Measurements from ENCODE around the gene TMEM140. TPM values are rescaled to one million over a fixed set of nuclear protein-coding genes. Genes with fewer than 3 reads are reported as not detected.
A peak's percentile ranks its signal among the peaks of the same experiment; 100 is the strongest.
"Not testable (repeated sequence)": the region's sequence is repeated elsewhere in the genome, so short reads cannot be mapped to it uniquely, and the experiment has no call there.

Gene TMEM140
- total and polyA plus RNA-seq, 2 donors from 2014 or later = 28.2 to 31.3 TPM

DNA sequence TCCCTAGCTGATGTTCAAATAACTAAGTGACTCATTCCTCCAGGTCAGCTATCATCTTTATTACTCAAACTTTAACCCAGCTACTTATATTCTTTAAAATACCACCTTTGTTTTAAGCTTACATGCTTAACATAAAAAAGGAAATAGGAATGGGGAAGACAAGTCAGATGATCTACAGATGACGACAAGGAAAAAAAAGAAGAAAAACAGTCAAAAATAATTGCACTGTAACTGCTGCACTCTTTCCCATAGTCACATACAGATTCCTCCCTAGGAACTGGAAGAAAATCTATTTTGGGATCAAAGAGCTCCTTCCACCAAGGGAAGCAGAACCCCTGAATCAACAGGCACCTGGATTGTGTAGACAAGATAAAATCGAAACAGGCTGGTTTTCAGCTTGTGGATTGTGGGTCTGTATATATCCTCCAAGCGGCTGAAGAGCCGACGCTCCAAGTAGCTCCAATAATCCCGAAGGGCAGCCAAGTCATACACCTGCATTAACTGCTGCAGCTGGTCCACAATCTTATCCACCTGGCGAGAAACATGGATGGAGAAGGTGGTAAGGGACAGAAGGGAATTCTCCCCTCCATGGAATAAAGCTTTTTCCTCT is 61.5 kb downstream of the TMEM140 start:
- intact Hi-C loops (cut with DNase I) = no loop called here
- H3K4me1 ChIP-seq (ENCODE audit: control insufficient read depth in 2 of 3, insufficient read depth in 2 of 3, low read depth in 1 of 3, low read length in 3 of 3) = peaks cover 0 to 29% (median 15%) of the 10 kb centered on the region in 3 donors
- no peaks in the 10 kb centered on the region for H3K27me3 ChIP-seq (ENCODE audit: control insufficient read depth, insufficient read depth, low read length)
- peaks cover 0 to 3% (median 2%) of the 10 kb centered on the region in 3 donors for H3K36me3 ChIP-seq (ENCODE audit: control insufficient read depth in 2 of 3, insufficient read depth in 3 of 3, low read length in 3 of 3)
- DNase-seq (peak in 1 of 5 donors; percentile 27), FAIRE-seq (no peak)
- peak overlapping the region; percentile 13 to 96 (median 74) for H3K4me3 ChIP-seq (ENCODE audit: low read length in 3 of 3)
- peak overlapping the region in 2 of 3 donors; percentile 70 to 99 for H3K9ac ChIP-seq (ENCODE audit: low read length in 3 of 3)
- peak overlapping the region; percentile 82 to 98 for H3K27ac ChIP-seq (ENCODE audit: low read depth in 2 of 2, low read length in 2 of 2)
- H3K9me3 ChIP-seq (ENCODE audit: control insufficient read depth in 2 of 3, insufficient read depth in 1 of 3, low read length in 3 of 3) = no peaks in the 10 kb centered on the region
- TF ChIP-seq, protein P1, sequence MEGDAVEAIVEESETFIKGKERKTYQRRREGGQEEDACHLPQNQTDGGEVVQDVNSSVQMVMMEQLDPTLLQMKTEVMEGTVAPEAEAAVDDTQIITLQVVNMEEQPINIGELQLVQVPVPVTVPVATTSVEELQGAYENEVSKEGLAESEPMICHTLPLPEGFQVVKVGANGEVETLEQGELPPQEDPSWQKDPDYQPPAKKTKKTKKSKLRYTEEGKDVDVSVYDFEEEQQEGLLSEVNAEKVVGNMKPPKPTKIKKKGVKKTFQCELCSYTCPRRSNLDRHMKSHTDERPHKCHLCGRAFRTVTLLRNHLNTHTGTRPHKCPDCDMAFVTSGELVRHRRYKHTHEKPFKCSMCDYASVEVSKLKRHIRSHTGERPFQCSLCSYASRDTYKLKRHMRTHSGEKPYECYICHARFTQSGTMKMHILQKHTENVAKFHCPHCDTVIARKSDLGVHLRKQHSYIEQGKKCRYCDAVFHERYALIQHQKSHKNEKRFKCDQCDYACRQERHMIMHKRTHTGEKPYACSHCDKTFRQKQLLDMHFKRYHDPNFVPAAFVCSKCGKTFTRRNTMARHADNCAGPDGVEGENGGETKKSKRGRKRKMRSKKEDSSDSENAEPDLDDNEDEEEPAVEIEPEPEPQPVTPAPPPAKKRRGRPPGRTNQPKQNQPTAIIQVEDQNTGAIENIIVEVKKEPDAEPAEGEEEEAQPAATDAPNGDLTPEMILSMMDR (IDR thresholded peaks at IDR 0.05; ENCODE audit: borderline replicate concordance, extremely low read depth, insufficient read depth) = no peak

DNA sequence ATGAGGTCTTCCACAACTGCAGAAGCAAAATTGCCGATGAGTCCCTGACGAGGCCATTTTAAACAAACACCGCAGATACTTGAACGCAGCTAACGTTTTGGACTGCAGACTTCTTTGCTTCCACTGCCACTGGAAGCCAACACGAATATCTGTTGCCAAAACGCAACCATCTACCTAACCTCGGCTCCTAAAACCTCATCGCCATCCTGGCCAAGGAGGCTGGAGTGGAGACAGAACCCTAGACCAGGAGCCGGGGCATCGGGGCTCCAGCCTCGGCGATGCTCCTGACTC is 63.0 kb downstream of the TMEM140 start:
- peak in 1 of 5 donors; percentile 66 for DNase-seq
- H3K9ac ChIP-seq (ENCODE audit: low read length in 3 of 3) = peak overlapping the region; percentile 63 to 99 (median 99)
- H3K36me3 ChIP-seq (ENCODE audit: control insufficient read depth in 2 of 3, insufficient read depth in 3 of 3, low read length in 3 of 3) = peaks cover 0 to 2% (median 0%) of the 10 kb centered on the region in 3 donors
- FAIRE-seq = no peak
- H3K4me3 ChIP-seq (ENCODE audit: low read length in 3 of 3) = peak overlapping the region; percentile 86 to 96 (median 91)
- H3K9me3 ChIP-seq (ENCODE audit: control insufficient read depth in 2 of 3, insufficient read depth in 1 of 3, low read length in 3 of 3) = no peaks in the 10 kb centered on the region
- intact Hi-C loops (cut with DNase I) = no loop called here
- peaks cover 0 to 23% (median 15%) of the 10 kb centered on the region in 3 donors for H3K4me1 ChIP-seq (ENCODE audit: control insufficient read depth in 2 of 3, insufficient read depth in 2 of 3, low read depth in 1 of 3, low read length in 3 of 3)
- no peaks in the 10 kb centered on the region for H3K27me3 ChIP-seq (ENCODE audit: control insufficient read depth, insufficient read depth, low read length)
- TF ChIP-seq, protein P1 (IDR thresholded peaks at IDR 0.05; ENCODE audit: borderline replicate concordance, extremely low read depth, insufficient read depth) = no peak
- peak overlapping the region; percentile 94 to 96 for H3K27ac ChIP-seq (ENCODE audit: low read depth in 2 of 2, low read length in 2 of 2)

DNA sequence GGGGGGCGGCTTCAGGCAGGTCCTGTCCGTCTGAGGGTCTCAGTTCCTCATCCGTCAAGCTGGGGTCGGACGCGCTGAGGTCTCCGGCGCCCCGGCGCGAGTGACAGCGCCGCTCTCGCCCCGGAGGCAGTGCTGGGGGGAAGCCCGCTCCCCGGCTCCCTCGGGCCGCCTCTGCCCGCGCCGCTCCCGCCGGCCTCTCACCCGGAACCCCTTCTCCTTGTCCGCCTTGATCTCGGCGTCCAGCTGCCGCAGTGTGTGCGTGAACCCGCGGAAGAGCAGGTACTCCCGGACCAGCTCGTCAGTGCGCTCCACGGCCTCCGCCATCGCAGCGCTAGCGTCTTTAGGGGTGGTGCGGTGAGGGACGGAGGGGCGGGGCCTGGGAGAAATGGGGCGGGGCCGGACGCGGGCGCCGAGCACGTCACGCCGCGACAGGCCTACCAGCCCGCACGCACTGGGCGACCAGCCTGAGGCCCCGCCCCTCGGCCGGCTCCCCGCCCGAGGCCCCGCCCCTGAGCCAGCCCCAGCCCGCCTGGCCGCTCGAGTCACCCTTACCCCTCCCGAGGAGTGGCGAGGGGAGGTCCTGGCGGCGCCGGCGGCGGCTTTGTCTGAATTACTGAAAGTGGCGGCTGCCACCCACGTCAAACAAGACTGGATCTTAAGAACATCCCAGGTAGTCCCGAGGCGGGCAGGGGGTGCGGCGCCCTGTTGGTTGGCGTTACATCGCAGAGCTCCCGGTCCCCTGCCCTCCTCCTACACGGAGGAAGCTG is 63.5 kb downstream of the TMEM140 start, which contains the start of gene WDR91:
TSS of gene WDR91 (minus strand) at position 348 of the 767 bp plus-strand sequence. CDS start at position 324, 24 bp downstream.
- H3K9ac ChIP-seq (ENCODE audit: low read length in 3 of 3) = peak within 1 kb of the TSS; percentile 67 to 99 (median 99)
- H3K27me3 ChIP-seq (ENCODE audit: control insufficient read depth, insufficient read depth, low read length) = no peaks in the 10 kb centered on the region
- peaks cover 0 to 20% (median 10%) of the 10 kb centered on the region in 3 donors for H3K4me1 ChIP-seq (ENCODE audit: control insufficient read depth in 2 of 3, insufficient read depth in 2 of 3, low read depth in 1 of 3, low read length in 3 of 3)
- H3K27ac ChIP-seq (ENCODE audit: low read depth in 2 of 2, low read length in 2 of 2) = peak within 1 kb of the TSS; percentile 94 to 96
- H3K4me3 ChIP-seq (ENCODE audit: low read length in 3 of 3) = peak within 1 kb of the TSS; percentile 86 to 96 (median 91)
- FAIRE-seq (no peak), DNase-seq (peak; percentile 96 to 99 (median 98))
- TF ChIP-seq, protein P1 (IDR thresholded peaks at IDR 0.05; ENCODE audit: borderline replicate concordance, extremely low read depth, insufficient read depth) = no peak
- H3K9me3 ChIP-seq (ENCODE audit: control insufficient read depth in 2 of 3, insufficient read depth in 1 of 3, low read length in 3 of 3) = no peaks in the 10 kb centered on the region
- no peaks in the 10 kb centered on the region for H3K36me3 ChIP-seq (ENCODE audit: control insufficient read depth in 2 of 3, insufficient read depth in 3 of 3, low read length in 3 of 3)
- intact Hi-C loops (cut with DNase I) = no loop called here

DNA sequence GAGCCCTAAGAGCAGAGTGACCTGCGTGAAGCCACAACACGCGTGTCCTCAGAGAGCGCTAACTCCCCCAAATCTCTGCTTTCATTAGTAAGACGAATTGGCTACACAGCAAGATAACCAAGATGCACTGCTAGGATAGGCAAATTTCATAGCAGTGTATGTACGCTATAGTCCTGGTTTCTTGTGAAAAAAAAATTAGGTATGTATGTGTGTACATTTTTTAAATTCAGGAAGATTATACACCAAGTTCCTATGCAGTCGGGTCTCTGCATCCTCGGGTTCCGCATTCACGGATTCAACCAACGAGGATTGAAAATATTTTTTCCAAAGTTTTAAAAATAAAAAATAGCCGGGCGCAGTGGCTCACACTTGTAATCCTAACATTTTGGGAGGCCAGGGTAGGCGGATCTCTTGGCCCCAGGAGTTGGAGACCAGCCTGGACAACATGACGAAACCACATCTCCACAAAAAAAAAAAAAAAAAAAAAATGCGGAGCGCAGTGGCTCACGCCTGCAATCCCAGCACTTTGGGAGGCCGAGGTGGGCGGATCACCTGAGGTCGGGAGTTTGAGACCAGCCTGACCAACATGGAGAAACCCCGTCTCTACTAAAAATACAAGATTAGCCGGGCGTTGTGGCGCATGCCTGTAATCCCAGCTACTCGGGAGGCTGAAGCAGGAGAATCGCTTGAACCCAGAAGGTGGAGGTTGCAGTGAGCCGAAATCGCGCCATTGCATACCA is 64.2 kb downstream of the TMEM140 start:
- not testable (repeated sequence) for FAIRE-seq; H3K27me3 ChIP-seq (ENCODE audit: control insufficient read depth, insufficient read depth, low read length)
- H3K27ac ChIP-seq (ENCODE audit: low read depth in 2 of 2, low read length in 2 of 2) = peak overlapping the region; percentile 59 to 93

More for the DNA sequence above, 64.2 kb downstream of the TMEM140 start:
- DNase-seq; H3K9me3 ChIP-seq (ENCODE audit: control insufficient read depth in 2 of 3, insufficient read depth in 1 of 3, low read length in 3 of 3); H3K36me3 ChIP-seq (ENCODE audit: control insufficient read depth in 2 of 3, insufficient read depth in 3 of 3, low read length in 3 of 3); intact Hi-C loops (cut with DNase I): not testable (repeated sequence)
- Histone ChIP-seq H3K4me1 (ENCODE audit: control insufficient read depth in 2 of 3, insufficient read depth in 2 of 3, low read depth in 1 of 3, low read length in 3 of 3) (peaks cover 0 to 20% (median 8%) of the 10 kb centered on the region in 3 donors), H3K4me3 (ENCODE audit: low read length in 3 of 3) (peak overlapping the region; percentile 78 to 83 (median 81)), H3K9ac (ENCODE audit: low read length in 3 of 3) (peak overlapping the region; percentile 20 to 91 (median 67))
